IPS-18c (cell line): ENCODE data around the gene PRKD1.

Source experiments
- H3K4me3 ChIP-seq: 2 replicates; pipeline ENCODE4 v1.7.0; 2013; ENCODE audit warnings: low read depth, mild to moderate bottlenecking, low read length, moderate library complexity; ENCODE audit not compliant: insufficient read depth
- H3K9me3 ChIP-seq: one replicate; pipeline ENCODE4 v1.6.1; 2013; ENCODE audit warnings: mild to moderate bottlenecking, low read length, moderate library complexity; ENCODE audit not compliant: control insufficient read depth, insufficient read depth

The PRKD1 gene

DNA sequence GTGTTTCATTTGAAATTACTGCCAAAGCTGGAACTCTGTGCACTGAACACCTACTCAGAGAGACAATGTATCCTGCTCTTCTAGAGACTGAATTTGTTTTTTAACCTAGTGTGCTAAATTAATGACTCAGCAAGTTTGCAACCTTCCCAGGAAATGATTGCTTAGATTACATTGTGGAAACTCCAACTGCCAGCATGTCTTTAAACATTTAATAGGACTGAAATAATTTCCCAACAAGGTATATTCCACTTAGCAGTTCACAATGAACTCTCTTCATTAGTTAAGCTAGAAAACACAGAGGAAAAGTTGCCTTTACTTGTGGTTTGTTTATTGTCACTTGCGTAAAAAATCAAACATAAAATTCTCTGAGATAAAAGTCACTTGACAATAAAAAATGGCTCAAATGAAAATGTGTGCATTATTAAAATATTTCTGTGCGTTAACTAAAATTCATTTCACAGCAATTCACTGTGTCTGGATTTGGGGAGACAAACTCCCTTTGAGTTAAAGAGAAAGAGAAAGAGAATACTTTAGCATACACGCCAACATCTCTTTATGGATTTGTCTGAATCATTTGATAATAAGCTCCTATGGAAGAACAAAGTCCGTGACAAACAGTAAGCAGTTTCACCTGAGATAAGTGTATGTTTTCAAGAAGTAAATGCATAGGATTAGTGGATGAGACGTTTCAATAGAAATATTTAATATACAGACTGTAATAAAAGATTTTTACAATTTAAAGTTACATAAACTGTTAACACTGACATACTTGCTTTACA is 284.0 kb downstream of the PRKD1 start:
- Histone ChIP-seq H3K9me3 (peaks cover 6% of the 10 kb centered on the region), H3K4me3 (no peak overlapping the region)

DNA sequence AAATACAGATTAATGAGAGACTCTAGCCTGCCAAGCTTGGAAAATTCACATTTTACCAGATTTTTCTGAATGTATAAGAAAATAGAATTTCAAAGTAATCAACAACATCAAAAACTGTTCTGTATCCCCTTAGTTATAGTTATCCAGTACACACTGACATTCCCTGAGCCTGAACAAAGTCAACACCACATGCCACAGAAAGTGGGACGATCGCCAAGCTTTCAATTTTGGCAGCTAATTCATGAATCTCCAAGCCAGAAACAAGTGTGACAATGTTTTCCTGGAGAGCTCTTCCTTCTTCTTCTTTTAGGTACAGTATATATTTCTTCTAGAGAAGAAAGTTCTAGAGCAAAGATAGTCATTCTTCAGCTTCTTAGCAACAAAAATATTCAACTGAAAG is 290.2 kb downstream of the PRKD1 start:
- H3K4me3 ChIP-seq, result no peak overlapping the region
- H3K9me3 ChIP-seq, result no peaks in the 10 kb centered on the region

DNA sequence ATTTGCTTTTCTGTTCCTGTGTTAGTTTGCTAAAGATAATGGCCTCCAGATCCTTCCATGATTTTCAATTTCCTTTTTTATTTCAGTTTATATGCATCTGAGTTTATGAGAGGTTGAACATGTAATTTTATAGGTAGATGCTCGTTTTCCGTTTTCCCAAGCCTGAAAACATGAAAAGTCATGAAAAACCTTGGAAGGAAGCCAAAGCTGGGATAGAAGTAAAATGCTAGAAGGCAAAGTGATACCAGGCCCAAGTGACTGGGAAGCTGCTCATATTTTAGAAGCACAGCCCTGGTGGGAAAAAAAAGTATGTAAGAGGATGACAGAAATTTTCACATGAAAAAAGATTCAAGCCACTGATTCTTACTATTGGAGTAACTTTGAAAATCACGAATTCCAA is 290.8 kb downstream of the PRKD1 start:
- Histone ChIP-seq H3K9me3 (no peaks in the 10 kb centered on the region), H3K4me3 (no peak overlapping the region)

DNA sequence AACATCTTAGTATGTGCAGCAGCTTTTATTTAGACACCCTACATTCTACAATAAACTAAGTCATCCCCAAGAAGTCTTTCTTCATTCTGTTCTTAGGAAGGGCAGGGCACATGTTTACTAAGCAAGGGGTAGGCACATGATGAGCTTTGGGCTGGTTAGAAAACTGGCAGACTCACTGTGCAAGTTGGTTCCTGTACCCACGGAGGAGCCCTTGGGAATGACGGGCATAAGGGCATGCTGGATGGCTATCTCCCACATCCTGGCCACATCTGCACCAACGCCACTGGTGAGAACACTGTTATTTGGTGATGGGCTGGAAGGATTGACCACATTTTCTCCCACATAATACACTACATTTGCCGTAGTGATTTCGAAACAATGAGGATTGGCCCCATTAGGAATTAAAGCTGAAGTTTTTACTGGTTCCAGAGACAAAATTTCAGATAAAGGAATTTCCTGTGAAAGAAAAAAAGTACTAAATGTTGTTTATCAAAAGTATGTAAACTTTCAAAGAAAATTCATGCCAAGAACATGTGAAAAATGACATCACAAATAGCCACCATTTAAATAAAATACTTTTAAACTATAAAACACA is 297.0 kb downstream of the PRKD1 start:
- no peak overlapping the region for H3K4me3 ChIP-seq
- H3K9me3 ChIP-seq, result no peaks in the 10 kb centered on the region

DNA sequence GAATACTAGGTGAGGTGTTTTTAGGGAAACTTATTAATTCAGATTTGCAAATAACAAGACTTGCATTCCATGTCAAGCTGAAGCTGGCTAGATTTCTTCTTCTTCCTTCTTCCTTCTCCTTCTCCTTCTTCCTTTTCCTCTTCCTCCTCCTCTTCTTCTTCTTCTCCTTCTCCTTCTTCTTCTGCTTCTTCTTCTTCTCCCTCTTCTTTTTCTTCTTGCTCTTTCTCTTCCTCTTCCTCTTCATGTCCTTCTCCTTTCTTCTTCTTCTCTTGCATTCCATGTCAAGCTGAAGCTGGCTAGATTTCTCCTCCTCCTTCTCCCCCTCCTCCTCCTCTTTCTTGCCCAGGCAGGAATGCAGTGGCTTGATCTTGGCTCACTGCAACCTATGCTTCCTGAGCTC is 297.8 kb downstream of the PRKD1 start:
- Histone ChIP-seq H3K9me3 (no peaks in the 10 kb centered on the region), H3K4me3 (no peak overlapping the region)

DNA sequence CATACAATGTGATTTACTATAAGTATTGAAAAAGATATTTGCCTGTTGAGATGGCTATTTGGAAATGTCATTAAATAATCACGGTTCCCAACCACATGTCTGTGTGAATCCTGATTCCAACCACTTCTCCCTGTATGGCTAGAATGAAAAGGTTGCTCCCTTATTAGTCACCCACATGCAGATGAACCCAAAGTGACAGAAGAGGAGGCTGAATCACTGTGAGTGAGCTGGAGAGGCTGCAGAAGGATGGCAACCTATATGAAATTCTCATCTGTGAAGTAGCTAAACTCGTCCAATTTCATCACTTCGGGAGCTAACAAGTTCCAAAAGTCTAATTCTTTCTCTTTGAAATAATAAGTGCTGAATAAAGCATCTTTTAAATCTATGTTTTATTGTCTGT is 300.5 kb downstream of the PRKD1 start:
- H3K9me3 ChIP-seq, result no peaks in the 10 kb centered on the region
- H3K4me3 ChIP-seq, result no peak overlapping the region

- Histone ChIP-seq H3K9me3 (no peaks in the 10 kb centered on the region), H3K4me3 (no peak overlapping the region)
These were observed 309.2 kb downstream of the PRKD1 start for GRCh38 chr14:29618323-29619067.

GRCh38 chr14:29616922-29617321 is 310.7 kb downstream of the PRKD1 start:
- Histone ChIP-seq H3K9me3 (no peaks in the 10 kb centered on the region), H3K4me3 (no peak overlapping the region)

GRCh38 chr14:29608861-29609260 is 318.8 kb downstream of the PRKD1 start:
- Histone ChIP-seq H3K9me3 (no peaks in the 10 kb centered on the region), H3K4me3 (no peak overlapping the region)

GRCh38 chr14:29607169-29607568 is 320.5 kb downstream of the PRKD1 start:
- no peaks in the 10 kb centered on the region for H3K9me3 ChIP-seq
- no peak overlapping the region for H3K4me3 ChIP-seq

DNA sequence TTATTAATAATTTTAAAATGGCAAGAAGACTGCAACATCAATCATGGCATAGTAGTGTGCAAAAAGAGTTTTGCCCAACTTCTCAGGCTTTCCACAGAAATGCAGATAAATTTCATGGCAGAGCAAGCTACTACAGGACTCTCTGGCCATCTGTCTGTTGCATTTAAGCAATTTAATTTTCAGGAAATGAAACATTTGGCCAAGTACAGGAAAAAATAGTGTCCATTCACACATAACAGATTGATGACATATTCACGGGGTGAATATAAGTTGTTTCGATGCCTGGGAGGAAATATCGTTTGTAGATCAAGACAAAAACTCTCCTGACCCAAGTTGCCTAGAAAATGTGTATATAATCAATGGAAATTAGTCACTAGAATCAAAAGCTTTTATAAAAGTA is 324.0 kb downstream of the PRKD1 start:
- H3K9me3 ChIP-seq, result no peaks in the 10 kb centered on the region
- no peak overlapping the region for H3K4me3 ChIP-seq

DNA sequence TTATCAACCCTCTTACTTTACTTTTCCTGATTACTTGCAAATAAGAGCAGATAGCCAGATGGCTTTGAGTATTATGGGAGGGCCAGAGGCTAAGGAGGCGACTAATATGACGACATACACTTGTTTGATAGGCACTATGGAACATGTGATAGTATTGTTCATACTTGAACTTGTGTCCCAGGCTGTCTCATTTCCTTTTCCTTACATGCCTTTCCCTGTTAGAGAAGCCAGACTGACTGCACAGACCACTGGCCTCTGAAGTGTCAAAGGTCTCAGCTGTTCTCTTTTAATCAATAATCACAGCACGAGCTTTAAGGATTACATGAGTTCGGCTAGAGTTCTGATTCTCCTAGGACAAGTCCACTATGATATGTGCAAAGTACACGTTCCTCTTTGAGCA is 326.0 kb downstream of the PRKD1 start:
- H3K9me3 ChIP-seq, result no peaks in the 10 kb centered on the region
- no peak overlapping the region for H3K4me3 ChIP-seq

DNA sequence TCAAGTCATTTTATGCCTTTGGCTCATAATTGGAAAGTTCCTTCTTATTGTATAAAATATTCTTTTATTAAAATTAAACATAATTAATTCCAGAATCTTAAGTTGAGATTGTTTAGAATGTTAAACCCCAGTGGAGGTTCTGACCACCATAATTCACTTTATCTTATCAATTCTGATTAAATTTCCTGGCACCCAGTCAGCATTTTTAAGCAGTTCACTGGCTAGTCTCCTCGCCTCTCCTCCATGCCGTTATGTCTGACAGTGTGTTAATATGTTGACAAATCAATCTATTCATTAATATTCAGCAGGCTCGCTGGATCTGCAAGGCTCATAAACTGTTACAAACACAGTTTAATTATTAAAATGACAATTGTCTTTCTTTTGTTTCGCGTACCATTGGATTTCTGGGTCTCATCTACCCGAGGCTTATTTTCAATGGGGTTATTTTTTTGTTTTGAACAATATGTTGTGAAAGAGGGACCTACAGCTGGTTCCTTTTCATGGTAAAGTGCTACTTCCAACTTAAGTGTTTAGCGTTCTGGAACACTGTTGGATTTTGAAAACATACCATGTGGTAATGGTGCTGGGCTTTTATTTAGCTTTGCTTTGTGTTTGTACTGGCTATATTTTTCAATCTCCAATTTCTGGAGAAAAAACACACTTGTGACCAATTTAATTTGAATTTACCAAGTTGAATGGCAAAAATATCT is 339.7 kb downstream of the PRKD1 start:
- Histone ChIP-seq H3K4me3 (no peak overlapping the region), H3K9me3 (no peaks in the 10 kb centered on the region)

- Histone ChIP-seq H3K9me3 (no peaks in the 10 kb centered on the region), H3K4me3 (no peak overlapping the region)
These were observed 340.6 kb downstream of the PRKD1 start for GRCh38 chr14:29587046-29587445.

DNA sequence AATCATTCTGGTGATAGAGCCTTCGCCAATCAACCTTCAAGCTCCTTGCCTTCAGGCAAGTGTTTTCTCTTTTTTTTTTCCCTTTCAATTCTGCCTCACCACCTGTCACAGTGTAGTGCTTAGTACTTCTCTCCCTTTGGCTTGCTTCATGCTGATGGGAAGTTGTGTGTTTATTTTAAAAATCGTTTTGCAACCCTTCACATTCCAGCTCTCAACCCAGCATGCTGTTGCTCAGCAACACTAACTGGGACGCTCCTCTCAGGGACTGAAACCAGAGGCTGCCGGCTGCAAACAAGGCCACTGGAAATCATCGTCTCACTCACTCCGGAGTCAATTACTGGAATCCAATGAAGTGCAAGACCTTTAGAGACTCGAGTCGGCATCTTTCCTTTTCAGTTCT is 342.7 kb downstream of the PRKD1 start:
- no peak overlapping the region for H3K4me3 ChIP-seq

DNA sequence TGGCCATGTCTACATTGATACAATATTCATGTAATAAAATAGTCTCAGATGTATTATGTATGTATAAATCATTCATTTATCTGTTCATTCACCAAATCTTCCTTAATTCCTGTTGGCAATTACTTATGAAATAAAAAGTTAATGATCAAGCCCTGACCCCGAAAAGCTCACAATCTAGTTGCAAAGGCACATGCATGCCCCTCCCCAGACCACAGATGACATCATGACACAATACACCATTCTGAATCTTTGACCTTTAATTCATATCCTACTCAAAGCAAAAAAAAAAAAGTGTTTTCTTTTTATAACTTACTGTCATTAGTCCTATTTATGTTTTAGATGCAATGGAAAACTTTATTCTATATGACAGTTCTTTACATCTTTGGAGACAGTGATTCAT is 346.9 kb downstream of the PRKD1 start:
- Histone ChIP-seq H3K4me3 (no peak overlapping the region), H3K9me3 (no peaks in the 10 kb centered on the region)

More for the DNA sequence above, 342.7 kb downstream of the PRKD1 start:
- no peaks in the 10 kb centered on the region for H3K9me3 ChIP-seq

DNA sequence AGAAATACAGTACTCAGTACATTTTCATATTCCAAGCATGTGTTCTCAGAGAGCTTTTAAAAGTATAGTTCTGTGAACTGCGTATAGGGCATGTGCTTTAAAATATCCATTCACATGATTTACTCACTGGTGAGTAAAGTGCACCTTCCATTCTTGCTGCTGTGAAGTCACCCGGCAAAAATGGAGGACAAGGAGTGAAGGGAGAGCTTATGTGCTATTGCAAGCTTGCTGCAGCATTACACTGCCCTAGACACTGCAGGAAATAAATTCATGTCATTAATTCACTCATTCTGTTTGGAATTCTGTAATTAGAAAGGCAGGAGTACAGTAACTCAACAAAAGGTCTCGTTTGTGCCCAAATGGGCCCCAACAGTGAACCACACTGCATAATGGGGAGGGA is 347.8 kb downstream of the PRKD1 start:
- Histone ChIP-seq H3K4me3 (no peak overlapping the region), H3K9me3 (no peaks in the 10 kb centered on the region)

DNA sequence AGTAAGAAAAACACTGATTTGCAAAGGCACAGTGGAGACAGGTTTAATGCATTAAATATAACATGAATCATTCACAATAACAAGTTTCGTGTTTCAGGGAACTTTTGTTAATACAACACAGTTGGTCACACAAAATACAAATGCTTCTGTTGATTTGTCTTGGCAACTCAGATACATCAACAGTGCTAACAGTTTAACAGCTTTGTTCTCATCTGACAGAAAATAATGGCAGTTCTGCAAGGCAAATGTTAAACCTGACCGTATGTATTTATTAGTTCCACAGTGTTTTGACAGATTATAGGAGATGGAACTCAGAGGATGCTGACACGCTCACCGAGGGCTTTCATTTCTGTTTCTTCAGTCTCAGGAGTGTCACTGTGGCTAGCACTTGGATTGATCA is 350.7 kb downstream of the PRKD1 start:
- H3K9me3 ChIP-seq, result no peaks in the 10 kb centered on the region
- H3K4me3 ChIP-seq, result no peak overlapping the region
